K562 (cell line): ENCODE results near the gene ZNF780B. TPM values are rescaled to one million over a fixed set of nuclear protein-coding genes. Genes with fewer than 3 reads are reported as not detected.
A peak's percentile ranks its signal among the peaks of the same experiment; 100 is the strongest.

Source experiments
- AFF1 ChIP-seq, 2 experiments: fragments of 450-650 bp; IDR thresholded peaks; 2 replicates each; pipeline ENCODE4 v1.6.1; 2018; ENCODE audit warnings: mild to moderate bottlenecking in 2 of 2, low read depth in 1 of 2; ENCODE audit not compliant: partially characterized antibody in 2 of 2
- CBFA2T3 ChIP-seq: fragments of 450-650 bp; IDR thresholded peaks from 2 replicates; pipeline ENCODE4 v1.6.1; 2017
- FOXK2 ChIP-seq, 2 experiments: fragments of 450-650 bp; IDR thresholded peaks in 1 of 2; conservative IDR thresholded peaks in 1 of 2; 2 replicates each; pipeline ENCODE4 v1.6.1; 2016; ENCODE audit warnings: low read depth in 2 of 2, mild to moderate bottlenecking in 1 of 2
- HDAC1 ChIP-seq, 2 experiments: fragments of 450-650 bp; IDR thresholded peaks; 2 replicates each; pipeline ENCODE4 v1.6.1; 2016 to 2017; ENCODE audit warnings: inconsistent platforms in 1 of 2, mild to moderate bottlenecking in 1 of 2, moderate library complexity in 1 of 2
- MLX ChIP-seq, 2 experiments: fragments of 450-650 bp in 1 of 2; sonication (generic) in 1 of 2; formaldehyde crosslinking; conservative IDR thresholded peaks; 2 replicates each; pipeline versions ENCODE4 v1.4.0 to v1.8.1; 2020 to 2022; ENCODE audit warnings: mild to moderate bottlenecking in 1 of 2, missing genetic modification reagents in 1 of 2
- NBN ChIP-seq: fragments of 450-650 bp; IDR thresholded peaks from 2 replicates; pipeline ENCODE4 v1.6.1; 2016; ENCODE audit warnings: low read depth, mild to moderate bottlenecking
- SMARCC2 ChIP-seq: fragments of 450-650 bp; IDR thresholded peaks from 2 replicates; pipeline ENCODE4 v1.6.1; 2017; ENCODE audit warnings: antibody characterized with exemption, moderate library complexity, mild to moderate bottlenecking, low read depth
- VEZF1 ChIP-seq: fragments of 200-800 bp; sonication (Bioruptor generic); IDR thresholded peaks from 2 replicates; pipeline ENCODE4 v1.6.1; 2017; ENCODE audit warnings: missing genetic modification characterization, missing compliant biosample characterization
- ZNF318 ChIP-seq, 2 experiments: fragments of 450-650 bp; IDR thresholded peaks; 2 replicates each; pipeline ENCODE4 v1.6.1; 2016; ENCODE audit warnings: mild to moderate bottlenecking in 2 of 2, borderline replicate concordance in 1 of 2, low read depth in 1 of 2, moderate library complexity in 1 of 2
- polyA plus RNA-seq, 8 experiments: library from polyadenylated mRNA; depleted of rRNA in 4 of 8; stranded (reverse) in 5 of 8; unstranded in 3 of 8; fragments of >200 nt; fragmentation: Nextera tagmentation in 2 of 8; fragmentation: Illumina TruSeq in 1 of 8; extraction: Ambion mirVana in 2 of 8; extraction: Trizol in 1 of 8; gene quantifications; 2 replicates each; pipeline versions ENCODE4 v1.2.1 to v1.2.3, GENCODE V29; 2011 to 2014; ENCODE audit warnings: inconsistent platforms in 1 of 8, missing spikeins in 1 of 8
- total RNA-seq, 7 experiments: library from RNA; depleted of rRNA in 6 of 7; stranded (reverse); fragments of >200 nt in 6 of 7; fragmentation: Illumina TruSeq in 2 of 7; extraction: Trizol in 2 of 7; gene quantifications; 2 replicates each; pipeline versions ENCODE4 v1.2.1 to v1.2.3, GENCODE V29; 2011 to 2021; ENCODE audit warnings: low replicate concordance in 1 of 7

The ZNF780B gene
- total and polyA plus RNA-seq, 9 of the 15 experiments (the other 6 are each of a cell fraction or from before 2014, with no cell fraction given), result 3.9 to 18.4 (median 8.8) TPM

GRCh38 chr19:39996218-39996810, 59.7 kb downstream of the ZNF780B start (continued):
- TF ChIP-seq MLX (CRISPR knock-in tag; conservative IDR thresholded peaks at IDR 0.05), result no peak
- TF ChIP-seq VEZF1 (CRISPR knock-in tag), result peak; percentile 10; the same call in 1 of the 2 replicates
- TF ChIP-seq FOXK2 (conservative IDR thresholded peaks at IDR 0.05 in 1 of 2, IDR thresholded peaks at IDR 0.05 in 1 of 2; ENCODE audit: low read depth in 2 of 2), result peak in 1 of 2 experiments; percentile 11; a peak in 1 of 4 replicates
- no peak for TF ChIP-seq CBFA2T3
- TF ChIP-seq SMARCC2, result peak; percentile 26; the same call in 1 of the 2 replicates
- TF ChIP-seq HDAC1 (IDR thresholded peaks at IDR 0.05), result peak in 1 of 2 experiments; percentile 86; a peak in 2 of 4 replicates
- TF ChIP-seq ZNF318 (IDR thresholded peaks at IDR 0.05; ENCODE audit: borderline replicate concordance in 1 of 2, low read depth in 1 of 2), result no peak
- TF ChIP-seq AFF1 (IDR thresholded peaks at IDR 0.05; ENCODE audit: low read depth in 1 of 2, partially characterized antibody in 2 of 2), result peak in 1 of 2 experiments; percentile 42
- TF ChIP-seq NBN, result peak; percentile 36; the same call in 1 of the 2 replicates
